Eye (tissue), 1 donor: ENCODE measurements around the gene FAM3D.
"Not testable (repeated sequence)": the region's sequence is repeated elsewhere in the genome, so short reads cannot be mapped to it uniquely, and the experiment has no call there.

Source experiments
- DNase-seq: peaks from one replicate; pipeline ENCODE4 v3.0.0-alpha.2; 2015

The FAM3D gene

GRCh38 chr3:58683001-58683458, 16.5 kb upstream of the FAM3D start:
- DNase-seq: no peak

GRCh38 chr3:58681863-58682262, 15.3 kb upstream of the FAM3D start:
- no peak for DNase-seq

GRCh38 chr3:58680879-58681525, 14.4 kb upstream of the FAM3D start:
- no peak for DNase-seq

DNA sequence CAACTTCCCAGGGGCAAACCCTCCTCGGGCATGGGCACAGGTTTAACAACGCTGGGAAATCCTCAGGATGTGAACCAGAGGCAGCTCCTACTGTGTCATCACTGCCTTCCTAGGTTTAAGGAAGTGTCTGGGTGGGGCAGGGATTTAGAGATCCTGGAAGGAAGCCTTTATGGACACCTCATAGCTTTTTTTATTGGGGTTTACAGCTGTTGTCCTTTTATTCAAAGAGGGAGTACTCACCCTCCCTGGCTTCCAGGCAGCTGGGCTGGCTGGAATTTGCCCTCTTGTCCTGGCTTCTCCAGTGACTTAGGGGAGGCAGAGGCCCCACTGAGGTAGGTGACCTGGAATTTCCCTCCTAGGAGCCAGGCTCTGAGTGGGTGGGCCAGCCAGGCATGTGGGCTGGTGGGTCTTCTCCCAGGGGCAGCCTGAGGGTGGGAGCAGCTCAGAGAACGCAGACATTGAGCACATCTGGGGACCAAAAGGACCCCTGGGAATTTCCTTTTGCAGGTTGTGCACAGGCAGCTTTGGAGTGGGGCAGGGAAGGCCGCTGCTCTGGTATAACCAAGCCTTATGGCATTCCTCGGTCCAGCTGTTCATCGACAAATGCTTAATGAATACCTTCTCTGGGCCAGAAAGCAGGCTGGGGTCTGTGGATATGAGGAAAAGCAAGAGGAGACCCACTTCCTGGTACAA, 13.5 kb upstream of the FAM3D start:
- DNase-seq: no peak

DNA sequence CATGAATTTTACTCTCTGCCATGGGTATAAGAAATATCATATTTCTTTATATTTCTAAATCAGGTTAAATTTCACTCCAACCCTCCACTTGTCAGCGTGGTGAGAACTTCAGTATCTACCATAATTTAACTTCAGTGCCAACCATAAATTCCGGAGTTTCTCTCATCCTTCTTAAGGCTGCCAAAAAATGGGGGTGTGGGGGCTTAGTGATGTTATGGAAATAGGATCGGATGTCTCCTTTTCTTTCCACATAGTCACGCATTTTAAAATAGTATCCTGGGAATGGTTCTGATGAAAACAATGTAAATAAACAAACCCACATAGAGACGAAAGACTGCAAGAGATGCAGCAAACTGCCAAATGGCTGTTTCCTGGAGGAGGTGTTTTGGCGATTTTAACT, 12.9 kb upstream of the FAM3D start:
- peak; percentile 35 for DNase-seq

DNA sequence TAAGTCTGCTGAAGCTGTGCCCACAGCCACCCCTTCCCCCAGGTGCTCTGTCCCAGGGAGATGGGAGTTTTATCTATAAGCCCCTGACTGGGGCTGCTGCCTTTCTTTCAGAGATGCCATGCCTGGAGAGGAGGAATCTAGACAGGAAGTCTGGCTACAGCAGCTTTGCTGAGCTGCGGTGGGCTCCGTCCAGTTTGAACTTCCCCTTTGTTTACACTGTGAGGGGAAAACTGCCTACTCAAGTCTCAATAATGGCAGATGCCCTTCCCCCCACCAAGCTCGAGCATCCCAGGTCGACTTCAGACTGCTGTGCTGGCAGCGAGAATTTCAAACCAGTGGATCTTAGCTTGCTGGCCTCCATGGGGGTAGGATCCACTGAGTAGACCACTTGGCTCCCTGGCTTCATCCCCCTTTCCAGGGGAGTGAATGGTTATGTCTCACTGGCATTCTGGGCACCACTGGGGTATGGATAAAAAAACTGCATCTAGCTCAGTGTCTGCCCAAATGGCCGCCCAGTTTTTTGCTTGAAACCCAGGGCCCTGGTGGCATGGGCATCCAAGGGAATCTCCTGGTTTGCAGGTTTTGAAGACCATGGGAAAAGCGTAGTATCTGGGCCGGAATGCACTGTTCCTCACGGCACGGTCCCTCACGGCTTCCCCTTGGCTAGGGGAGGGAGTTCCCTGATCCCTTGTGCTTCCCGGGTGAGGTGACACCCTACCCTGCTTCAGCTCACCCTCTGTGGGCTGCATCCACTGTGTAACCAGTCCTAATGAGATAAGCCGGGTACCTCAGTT, 11.8 kb upstream of the FAM3D start:
- not testable (repeated sequence) for DNase-seq

GRCh38 chr3:58672880-58673279, 6.3 kb upstream of the FAM3D start:
- no peak for DNase-seq

DNA sequence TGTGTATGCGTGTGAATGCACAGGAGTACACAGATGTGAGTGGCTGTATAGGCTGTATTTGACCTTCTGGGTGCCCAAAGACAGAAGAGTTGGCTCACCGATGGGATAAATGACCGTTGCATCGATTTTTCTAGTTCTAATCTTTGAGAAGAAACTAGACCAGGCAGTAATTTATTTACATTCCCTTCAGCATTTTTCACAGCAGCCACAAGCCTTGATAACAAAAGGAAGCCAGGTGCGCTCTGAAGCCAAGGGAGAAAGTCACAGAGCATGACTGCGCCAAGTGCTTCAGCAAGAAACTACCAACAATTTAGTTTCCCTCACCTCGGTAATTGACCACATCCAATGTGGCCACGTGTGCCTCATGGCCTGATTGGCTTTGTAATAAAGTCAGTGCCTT, 5.9 kb upstream of the FAM3D start:
- no peak for DNase-seq

DNA sequence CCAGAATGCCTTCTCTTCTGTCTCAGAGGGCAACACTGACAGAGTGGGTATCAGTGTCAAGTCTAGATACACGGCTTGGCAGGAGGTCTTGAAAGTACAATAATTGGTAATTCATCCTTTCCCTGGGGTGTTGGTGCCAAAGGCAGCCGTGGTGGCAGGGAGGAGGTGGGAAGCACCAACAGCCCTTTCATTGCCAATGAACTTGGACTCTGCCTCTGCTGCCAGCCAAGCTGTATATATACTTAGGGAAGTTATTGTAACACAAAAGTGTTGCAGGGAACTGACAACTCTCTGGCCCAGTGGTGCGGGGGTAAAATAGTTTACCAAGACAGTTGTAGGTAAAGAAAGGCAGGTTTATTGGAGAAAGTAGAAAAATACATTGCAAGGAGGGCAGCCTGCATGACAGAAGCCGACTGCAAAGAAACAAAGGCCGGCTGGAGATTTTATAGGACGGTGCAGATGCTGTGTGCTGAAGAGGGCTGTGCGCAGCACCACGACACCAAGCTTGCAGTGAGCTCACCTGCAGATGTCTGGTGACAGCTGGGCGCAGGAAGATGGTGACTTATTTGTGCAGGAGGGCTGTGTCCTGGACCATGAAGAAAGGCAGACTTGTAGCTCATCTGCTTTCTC, 4.0 kb upstream of the FAM3D start:
- no peak for DNase-seq

DNA sequence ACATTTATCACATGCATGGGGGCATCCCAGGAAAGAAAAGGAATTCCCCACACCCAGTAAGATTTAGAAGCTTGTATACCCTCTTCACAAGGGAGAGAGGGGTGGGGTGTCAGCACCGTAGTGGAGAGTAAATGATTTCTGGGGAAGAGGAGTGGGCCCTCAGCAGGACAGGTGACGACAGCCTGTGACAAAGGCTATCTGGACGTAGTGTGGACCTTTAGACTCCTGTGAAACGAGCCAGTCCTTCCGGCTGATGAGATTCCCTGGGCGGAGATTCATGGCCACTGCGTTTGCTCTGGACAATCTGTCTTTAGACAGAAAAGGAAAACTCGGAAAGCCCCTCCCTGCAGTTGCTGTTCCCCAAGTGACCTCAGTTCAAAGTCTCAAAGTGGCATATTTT, 1.7 kb upstream of the FAM3D start:
- no peak for DNase-seq

DNA sequence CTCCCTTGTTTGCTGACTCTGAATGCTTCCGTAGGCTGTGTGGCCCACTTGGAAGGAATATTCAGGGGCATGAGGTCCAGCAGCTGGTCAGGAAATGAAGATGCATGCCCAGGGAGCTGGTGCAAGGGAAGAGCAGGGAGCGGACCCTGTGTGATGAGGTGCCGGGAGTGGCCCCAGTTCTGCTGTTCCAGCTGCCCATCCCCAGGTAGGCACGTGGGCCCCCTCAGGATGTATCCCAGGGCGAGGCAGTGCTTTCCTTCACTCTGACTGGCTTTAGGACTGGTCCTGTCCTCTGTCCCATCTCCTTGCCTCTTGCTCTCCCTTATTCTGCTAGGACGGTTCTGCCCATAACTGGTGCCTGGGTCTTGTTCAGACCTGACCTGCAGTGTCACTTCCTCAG, 1.1 kb upstream of the FAM3D start:
- DNase-seq: no peak

- no peak for DNase-seq
Measured at GRCh38 chr3:58667229-58667628, 655 bp upstream of the FAM3D start.

- DNase-seq: no peak
Measured at GRCh38 chr3:58665405-58665804, 1.2 kb downstream of the FAM3D start.

GRCh38 chr3:58664611-58665010, 2.0 kb downstream of the FAM3D start:
- no peak for DNase-seq

DNA sequence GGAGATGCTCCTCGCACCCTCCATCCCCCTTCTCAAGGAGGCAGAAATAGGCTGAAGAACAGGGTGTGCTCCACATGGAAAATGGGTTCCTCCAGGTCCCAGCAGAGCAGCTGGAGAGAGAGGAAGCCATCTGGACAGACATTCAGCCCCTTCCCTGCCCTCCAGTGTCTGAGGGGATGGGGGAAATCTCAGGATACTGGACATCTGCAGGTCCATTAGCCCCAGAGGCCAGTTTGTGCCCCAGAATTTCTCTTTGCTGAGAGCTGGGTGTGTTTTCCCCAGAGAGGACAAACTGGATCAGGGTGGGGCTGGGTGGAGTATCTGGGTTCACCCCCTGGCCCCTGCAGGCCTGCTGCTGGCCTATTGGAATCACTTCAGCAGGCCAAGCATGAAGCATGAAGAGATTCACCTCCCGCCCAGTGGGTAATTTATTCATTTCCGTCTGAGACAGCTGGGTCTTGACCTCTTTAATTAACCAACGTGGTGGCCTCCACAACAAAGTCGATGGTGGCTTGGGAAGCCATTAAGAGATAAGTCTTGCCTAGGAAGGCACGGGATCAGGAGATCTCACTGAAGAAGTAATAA, 4.6 kb downstream of the FAM3D start:
- peak; percentile 85 for DNase-seq

- DNase-seq: no peak
Measured at GRCh38 chr3:58660998-58661397, 5.6 kb downstream of the FAM3D start.

DNA sequence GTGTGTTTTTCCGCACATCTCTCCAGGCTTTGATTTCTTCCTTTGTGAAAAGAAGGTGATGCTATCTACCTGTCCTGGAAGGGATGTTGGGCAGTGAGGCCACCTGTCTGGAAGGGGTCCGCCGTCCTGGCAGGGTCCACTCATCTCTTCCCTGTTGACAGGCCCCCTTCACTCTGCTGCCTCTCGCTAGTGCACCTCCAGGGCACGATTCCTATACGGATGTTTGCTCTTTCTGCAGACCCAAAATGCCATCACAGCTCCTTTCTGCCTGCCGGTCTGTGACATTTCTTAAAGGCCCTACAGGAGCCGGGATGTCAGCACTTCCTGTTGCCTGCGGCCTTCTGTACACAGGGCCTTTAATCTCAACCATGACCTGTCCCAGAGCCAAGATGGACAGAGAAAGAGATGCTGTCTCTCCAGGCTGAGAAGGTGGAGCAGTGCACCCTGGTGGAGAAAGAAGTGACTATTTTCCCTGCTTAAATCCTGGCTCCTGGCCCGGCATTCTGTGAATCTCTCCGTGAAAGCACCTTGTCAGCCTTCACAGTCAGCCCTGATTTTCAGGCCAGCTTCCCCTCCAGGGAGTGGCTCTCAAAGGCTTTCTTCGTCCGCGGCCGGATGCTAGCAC, 7.4 kb downstream of the FAM3D start:
- DNase-seq: peak; percentile 39

DNA sequence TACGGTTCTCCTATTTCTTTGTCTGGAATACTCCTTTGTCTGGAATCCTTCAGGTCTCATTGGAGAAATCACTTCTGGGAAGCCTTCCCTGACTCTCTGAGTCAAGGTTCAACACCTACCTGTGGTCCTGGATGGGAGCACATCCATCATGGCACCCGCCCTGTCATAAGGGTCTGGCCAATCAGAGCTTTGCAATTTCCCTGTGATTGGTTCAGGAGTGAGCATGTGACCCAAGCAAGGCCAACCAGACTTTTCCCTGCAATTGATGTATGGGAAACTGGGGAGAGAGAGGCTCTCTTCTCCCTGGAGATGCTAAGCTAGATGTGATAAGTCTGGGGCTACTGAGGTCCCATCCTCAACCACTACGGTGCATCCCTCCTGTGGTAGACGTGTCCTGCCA, 8.1 kb downstream of the FAM3D start:
- no peak for DNase-seq

DNA sequence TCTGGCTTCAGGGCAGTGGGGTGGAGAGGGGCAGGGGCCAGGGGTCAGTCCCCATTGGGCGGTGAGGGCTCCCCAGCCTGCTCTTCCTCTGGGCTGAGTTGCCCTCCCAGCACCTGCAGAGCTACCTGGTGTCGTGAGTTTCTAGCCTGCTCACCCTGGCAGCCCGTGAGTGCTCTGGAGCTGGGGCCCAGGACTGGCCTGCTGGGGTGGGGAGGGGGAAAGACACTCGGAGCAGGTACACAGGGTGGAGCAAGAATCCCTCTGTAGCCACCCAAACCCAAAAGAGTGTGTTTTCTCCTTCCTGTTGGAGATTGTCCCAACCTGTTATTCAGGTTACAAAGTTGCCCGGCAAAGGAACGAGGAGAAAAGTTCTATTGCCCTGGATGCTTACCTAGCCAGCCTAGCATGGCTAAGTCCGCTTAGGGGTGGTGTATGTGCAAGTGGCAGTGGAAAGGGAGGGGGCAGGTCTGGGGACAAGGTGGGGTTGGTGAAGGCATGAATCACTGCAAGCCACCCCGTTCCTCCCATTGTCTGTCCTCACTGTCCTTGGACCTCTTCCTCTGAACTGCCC, 8.9 kb downstream of the FAM3D start:
- DNase-seq: no peak

GRCh38 chr3:58657036-58657520, 9.5 kb downstream of the FAM3D start:
- no peak for DNase-seq

GRCh38 chr3:58656631-58657030, 9.9 kb downstream of the FAM3D start:
- DNase-seq: no peak

- DNase-seq: no peak
Measured at GRCh38 chr3:58654466-58654865, 12.1 kb downstream of the FAM3D start.
